Measurements from ENCODE around the gene THSD8. TPM values are rescaled to one million over a fixed set of nuclear protein-coding genes. Genes with fewer than 3 reads are reported as not detected.

The THSD8 gene
- total RNA-seq, 1 donor from 2014 or later = 14.2 TPM

DNA sequence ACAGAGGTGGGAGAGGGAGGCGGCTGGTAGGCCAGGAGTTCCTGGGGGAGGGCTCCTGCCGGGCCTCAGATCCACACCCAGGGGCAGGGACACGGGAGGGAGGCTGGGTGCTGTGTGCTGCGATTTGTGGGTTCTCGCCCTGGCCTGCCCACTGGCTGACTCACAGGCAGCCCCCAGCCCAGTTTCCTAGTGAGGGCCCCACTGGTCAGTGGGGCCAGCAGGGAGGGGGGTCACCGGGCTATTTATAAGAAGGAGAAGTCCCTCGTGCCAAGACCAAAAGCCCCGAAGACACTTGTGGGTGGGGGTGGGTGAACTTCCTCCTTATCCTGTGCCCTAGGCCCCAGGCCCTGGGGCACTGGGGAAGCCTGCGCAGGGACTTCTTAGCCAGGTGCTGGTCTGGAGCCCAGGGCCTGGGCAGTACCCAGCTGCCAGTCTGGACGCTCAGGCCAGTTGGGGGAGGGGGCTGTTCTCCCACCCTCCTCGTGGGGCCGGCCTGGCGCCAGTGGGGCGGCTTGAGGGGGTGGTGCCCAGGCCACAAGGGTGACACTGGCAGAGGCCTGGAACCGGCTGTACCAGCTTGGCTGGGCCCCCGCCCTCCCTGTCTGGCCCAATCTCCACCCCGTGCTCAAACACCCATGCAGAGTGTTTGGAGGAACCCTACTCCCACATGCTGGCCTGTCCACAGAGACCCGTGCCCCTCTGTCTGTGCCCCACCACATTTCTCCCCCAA lies 15.6 kb upstream of the THSD8 start:
- TF ChIP-seq, protein P1, sequence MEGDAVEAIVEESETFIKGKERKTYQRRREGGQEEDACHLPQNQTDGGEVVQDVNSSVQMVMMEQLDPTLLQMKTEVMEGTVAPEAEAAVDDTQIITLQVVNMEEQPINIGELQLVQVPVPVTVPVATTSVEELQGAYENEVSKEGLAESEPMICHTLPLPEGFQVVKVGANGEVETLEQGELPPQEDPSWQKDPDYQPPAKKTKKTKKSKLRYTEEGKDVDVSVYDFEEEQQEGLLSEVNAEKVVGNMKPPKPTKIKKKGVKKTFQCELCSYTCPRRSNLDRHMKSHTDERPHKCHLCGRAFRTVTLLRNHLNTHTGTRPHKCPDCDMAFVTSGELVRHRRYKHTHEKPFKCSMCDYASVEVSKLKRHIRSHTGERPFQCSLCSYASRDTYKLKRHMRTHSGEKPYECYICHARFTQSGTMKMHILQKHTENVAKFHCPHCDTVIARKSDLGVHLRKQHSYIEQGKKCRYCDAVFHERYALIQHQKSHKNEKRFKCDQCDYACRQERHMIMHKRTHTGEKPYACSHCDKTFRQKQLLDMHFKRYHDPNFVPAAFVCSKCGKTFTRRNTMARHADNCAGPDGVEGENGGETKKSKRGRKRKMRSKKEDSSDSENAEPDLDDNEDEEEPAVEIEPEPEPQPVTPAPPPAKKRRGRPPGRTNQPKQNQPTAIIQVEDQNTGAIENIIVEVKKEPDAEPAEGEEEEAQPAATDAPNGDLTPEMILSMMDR (IDR thresholded peaks at IDR 0.05; ENCODE audit: unreplicated experiment) = no peak
- no peak overlapping the region for H3K27ac Mint-ChIP-seq (ENCODE audit: unreplicated experiment)
- peaks cover 24% of the 10 kb centered on the region for H3K27me3 Mint-ChIP-seq (ENCODE audit: unreplicated experiment)
- H3K4me1 Mint-ChIP-seq (ENCODE audit: unreplicated experiment) = peaks cover 27% of the 10 kb centered on the region
- no peak for DNase-seq (ENCODE audit: low spot score)
- H3K9me3 Mint-ChIP-seq (ENCODE audit: unreplicated experiment) = no peaks in the 10 kb centered on the region
- no peaks in the 10 kb centered on the region for H3K36me3 Mint-ChIP-seq (ENCODE audit: low read depth, unreplicated experiment)
- no peak overlapping the region for H3K4me3 Mint-ChIP-seq (ENCODE audit: unreplicated experiment)

- no peak for DNase-seq (ENCODE audit: low spot score)
- TF ChIP-seq, protein P1 (IDR thresholded peaks at IDR 0.05; ENCODE audit: unreplicated experiment) = no peak
- no peaks in the 10 kb centered on the region for H3K9me3 Mint-ChIP-seq (ENCODE audit: unreplicated experiment)
- H3K36me3 Mint-ChIP-seq (ENCODE audit: low read depth, unreplicated experiment) = no peaks in the 10 kb centered on the region
- H3K4me3 Mint-ChIP-seq (ENCODE audit: unreplicated experiment) = no peak overlapping the region
- no peak overlapping the region for H3K27ac Mint-ChIP-seq (ENCODE audit: unreplicated experiment)
- H3K4me1 Mint-ChIP-seq (ENCODE audit: unreplicated experiment) = peaks cover 26% of the 10 kb centered on the region
- peaks cover 20% of the 10 kb centered on the region for H3K27me3 Mint-ChIP-seq (ENCODE audit: unreplicated experiment)
Measured at GRCh38 chr19:12786952-12787351, 14.9 kb upstream of the THSD8 start.

- no peak overlapping the region for H3K4me3 Mint-ChIP-seq (ENCODE audit: unreplicated experiment)
- H3K4me1 Mint-ChIP-seq (ENCODE audit: unreplicated experiment) = peaks cover 24% of the 10 kb centered on the region
- H3K27me3 Mint-ChIP-seq (ENCODE audit: unreplicated experiment) = peaks cover 17% of the 10 kb centered on the region
- no peaks in the 10 kb centered on the region for H3K36me3 Mint-ChIP-seq (ENCODE audit: low read depth, unreplicated experiment)
- no peak overlapping the region for H3K27ac Mint-ChIP-seq (ENCODE audit: unreplicated experiment)
- H3K9me3 Mint-ChIP-seq (ENCODE audit: unreplicated experiment) = no peaks in the 10 kb centered on the region
- TF ChIP-seq, protein P1 (IDR thresholded peaks at IDR 0.05; ENCODE audit: unreplicated experiment) = no peak
- DNase-seq (ENCODE audit: low spot score) = no peak
Measured at GRCh38 chr19:12787458-12787857, 14.4 kb upstream of the THSD8 start.

GRCh38 chr19:12788042-12788681 lies 13.7 kb upstream of the THSD8 start:
- peaks cover 24% of the 10 kb centered on the region for H3K4me1 Mint-ChIP-seq (ENCODE audit: unreplicated experiment)
- TF ChIP-seq, protein P1 (IDR thresholded peaks at IDR 0.05; ENCODE audit: unreplicated experiment) = no peak
- peak overlapping the region; percentile 63 for H3K27ac Mint-ChIP-seq (ENCODE audit: unreplicated experiment)
- H3K9me3 Mint-ChIP-seq (ENCODE audit: unreplicated experiment) = no peaks in the 10 kb centered on the region
- no peak for DNase-seq (ENCODE audit: low spot score)
- H3K36me3 Mint-ChIP-seq (ENCODE audit: low read depth, unreplicated experiment) = no peaks in the 10 kb centered on the region
- H3K27me3 Mint-ChIP-seq (ENCODE audit: unreplicated experiment) = peaks cover 21% of the 10 kb centered on the region
- H3K4me3 Mint-ChIP-seq (ENCODE audit: unreplicated experiment) = no peak overlapping the region

GRCh38 chr19:12788682-12789097 lies 13.2 kb upstream of the THSD8 start:
- peak overlapping the region; percentile 80 for H3K27ac Mint-ChIP-seq (ENCODE audit: unreplicated experiment)
- H3K9me3 Mint-ChIP-seq (ENCODE audit: unreplicated experiment) = no peaks in the 10 kb centered on the region
- peak overlapping the region; percentile 67 for H3K4me3 Mint-ChIP-seq (ENCODE audit: unreplicated experiment)
- TF ChIP-seq, protein P1 (IDR thresholded peaks at IDR 0.05; ENCODE audit: unreplicated experiment) = no peak
- H3K27me3 Mint-ChIP-seq (ENCODE audit: unreplicated experiment) = peaks cover 23% of the 10 kb centered on the region
- peaks cover 20% of the 10 kb centered on the region for H3K4me1 Mint-ChIP-seq (ENCODE audit: unreplicated experiment)
- no peak for DNase-seq (ENCODE audit: low spot score)
- H3K36me3 Mint-ChIP-seq (ENCODE audit: low read depth, unreplicated experiment) = no peaks in the 10 kb centered on the region

Data from endothelial cell (in vitro differentiated cells).